Rectal smooth muscle tissue (tissue), 1 donor: ENCODE results near the gene SOAT2.

ENCODE experiments used
- H3K27ac ChIP-seq: one replicate; pipeline ENCODE4 v1.7.0; 2013; ENCODE audit warnings: low read depth, low read length, inconsistent platforms
- H3K27me3 ChIP-seq: one replicate; pipeline ENCODE4 v1.7.0; 2013; ENCODE audit warnings: low read length; ENCODE audit not compliant: control insufficient read depth, insufficient read depth
- H3K36me3 ChIP-seq: one replicate; pipeline ENCODE4 v1.7.0; 2013; ENCODE audit warnings: low read length; ENCODE audit not compliant: control insufficient read depth, insufficient read depth
- H3K4me1 ChIP-seq: one replicate; pipeline ENCODE4 v1.7.0; 2013; ENCODE audit warnings: low read length; ENCODE audit not compliant: control insufficient read depth, insufficient read depth
- H3K4me3 ChIP-seq: one replicate; pipeline ENCODE4 v1.7.0; 2013; ENCODE audit warnings: low read length
- H3K9ac ChIP-seq: one replicate; pipeline ENCODE4 v1.7.0; 2013; ENCODE audit warnings: low read length

Gene SOAT2

GRCh38 chr12:53128780-53129569 is 25.7 kb downstream of the SOAT2 start:
- H3K27me3 ChIP-seq = no peaks in the 10 kb centered on the region
- H3K27ac ChIP-seq = no peak overlapping the region

DNA sequence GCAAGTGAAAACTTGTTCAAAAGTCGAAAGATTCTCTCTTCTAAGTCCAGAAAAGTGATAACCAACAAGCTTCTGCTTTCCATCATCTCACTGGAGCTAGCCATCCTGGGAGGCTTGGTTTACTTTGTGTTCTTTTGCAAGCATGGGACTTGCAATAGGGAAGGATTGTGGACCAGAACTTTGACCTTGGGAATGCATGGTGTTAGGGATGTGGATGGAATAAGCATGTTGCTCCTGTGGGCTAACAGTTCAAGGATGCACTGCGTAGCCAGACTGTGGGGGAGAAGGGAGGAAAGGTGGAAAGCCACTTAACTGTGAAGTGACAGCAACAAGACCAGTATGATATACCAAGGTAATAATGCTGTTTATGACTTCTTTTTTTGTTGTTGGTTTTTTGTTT is 28.6 kb downstream of the SOAT2 start:
- Histone ChIP-seq H3K36me3 (no peaks in the 10 kb centered on the region), H3K4me1 (no peaks in the 10 kb centered on the region), H3K4me3 (no peak overlapping the region), H3K27me3 (no peaks in the 10 kb centered on the region), H3K9ac (no peak overlapping the region), H3K27ac (no peak overlapping the region)

More at GRCh38 chr12:53128780-53129569, 25.7 kb downstream of the SOAT2 start:
- H3K9ac ChIP-seq = no peak overlapping the region
- no peaks in the 10 kb centered on the region for H3K4me1 ChIP-seq
- no peak overlapping the region for H3K4me3 ChIP-seq
- H3K36me3 ChIP-seq = no peaks in the 10 kb centered on the region

GRCh38 chr12:53133722-53134121 is 30.4 kb downstream of the SOAT2 start:
- H3K27ac ChIP-seq = no peak overlapping the region
- H3K4me1 ChIP-seq = no peaks in the 10 kb centered on the region
- no peak overlapping the region for H3K9ac ChIP-seq
- no peak overlapping the region for H3K4me3 ChIP-seq
- H3K36me3 ChIP-seq = no peaks in the 10 kb centered on the region
- H3K27me3 ChIP-seq = no peaks in the 10 kb centered on the region

- Histone ChIP-seq H3K9ac (no peak overlapping the region), H3K36me3 (no peaks in the 10 kb centered on the region), H3K27me3 (no peaks in the 10 kb centered on the region), H3K27ac (no peak overlapping the region), H3K4me3 (no peak overlapping the region), H3K4me1 (no peaks in the 10 kb centered on the region)
Observed at GRCh38 chr12:53143355-53143754, 40.1 kb downstream of the SOAT2 start.

DNA sequence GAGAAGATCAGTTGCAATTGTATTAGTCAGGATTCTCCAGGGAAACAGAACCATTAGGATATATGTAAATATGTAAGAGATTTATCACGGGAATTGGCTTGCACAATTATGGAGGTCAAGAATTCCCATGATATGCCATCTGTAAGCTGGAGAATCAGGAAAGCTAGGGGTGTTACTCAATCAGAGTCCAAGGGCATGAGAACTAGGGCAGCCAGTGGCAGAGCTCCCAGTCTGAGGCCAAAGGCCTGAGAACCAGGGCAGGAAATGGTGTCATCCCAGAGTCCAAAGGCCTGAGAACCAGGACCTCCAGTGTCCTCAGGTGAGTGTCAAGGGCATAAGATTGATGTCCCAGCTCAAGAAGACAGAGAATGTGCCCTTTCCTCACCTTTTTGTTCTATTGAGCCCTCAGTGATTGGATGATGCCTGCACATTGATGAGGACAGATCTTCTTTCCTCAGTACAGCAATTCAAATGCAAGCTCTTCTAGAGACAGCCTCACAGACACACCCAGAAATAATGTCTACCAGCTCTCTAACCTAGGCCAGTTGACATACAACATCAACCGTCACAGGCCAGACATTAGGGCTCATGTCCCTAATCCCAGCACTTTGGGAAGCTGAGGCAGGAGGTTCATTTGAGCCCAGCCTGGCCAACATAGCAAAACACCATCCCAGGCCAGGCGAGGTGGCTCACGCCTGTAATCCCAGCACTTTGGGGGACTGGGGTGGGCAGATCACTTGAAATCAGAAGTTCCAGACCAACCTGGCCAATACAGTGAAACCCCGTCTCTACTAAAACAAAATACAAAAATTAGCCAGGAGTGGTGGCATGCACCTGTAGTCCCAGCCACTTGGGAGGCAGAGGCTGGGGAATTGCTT is 42.3 kb downstream of the SOAT2 start:
- H3K27ac ChIP-seq = no peak overlapping the region
- no peak overlapping the region for H3K4me3 ChIP-seq
- no peaks in the 10 kb centered on the region for H3K36me3 ChIP-seq
- H3K27me3 ChIP-seq = no peaks in the 10 kb centered on the region
- H3K4me1 ChIP-seq = no peaks in the 10 kb centered on the region
- H3K9ac ChIP-seq = no peak overlapping the region

DNA sequence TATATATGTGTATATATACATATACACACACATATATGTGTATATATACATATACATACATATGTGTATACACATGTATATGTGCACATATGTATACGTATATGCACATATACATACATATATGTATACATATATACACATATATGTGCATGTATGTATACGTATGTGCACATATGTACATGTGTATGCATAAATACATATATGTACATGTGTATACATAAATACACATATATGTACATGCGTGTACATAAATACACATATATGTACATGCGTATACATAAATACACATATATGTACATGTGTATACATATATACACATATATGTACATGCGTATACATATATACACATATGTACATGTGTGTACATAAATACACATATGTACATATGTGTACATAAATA is 43.9 kb downstream of the SOAT2 start:
- Histone ChIP-seq H3K27me3 (no peaks in the 10 kb centered on the region), H3K4me1 (no peaks in the 10 kb centered on the region), H3K4me3 (no peak overlapping the region), H3K9ac (no peak overlapping the region), H3K36me3 (no peaks in the 10 kb centered on the region), H3K27ac (no peak overlapping the region)

- Histone ChIP-seq H3K9ac (no peak overlapping the region), H3K27ac (no peak overlapping the region), H3K27me3 (no peaks in the 10 kb centered on the region), H3K4me3 (no peak overlapping the region), H3K4me1 (no peaks in the 10 kb centered on the region), H3K36me3 (no peaks in the 10 kb centered on the region)
Observed at GRCh38 chr12:53147653-53148052, 44.4 kb downstream of the SOAT2 start.

DNA sequence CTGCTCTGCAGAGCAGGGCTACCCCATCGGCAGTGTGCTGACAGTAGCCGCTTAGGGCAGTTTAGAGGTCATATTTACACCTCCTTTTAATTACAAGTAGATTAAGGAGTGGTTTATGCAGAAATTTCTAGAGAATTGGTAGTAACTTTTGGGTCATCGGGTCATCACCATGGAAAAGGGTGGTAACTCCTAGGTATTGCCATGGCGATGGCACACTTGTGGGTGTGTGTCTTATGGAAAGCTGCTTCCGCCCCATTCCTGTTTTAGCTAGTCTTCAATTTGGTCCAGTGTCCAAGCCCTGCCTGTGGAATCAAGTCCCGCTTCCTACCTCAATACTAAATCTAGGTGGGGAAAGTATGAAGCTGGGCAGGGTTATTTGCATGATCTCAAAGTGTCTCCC is 47.8 kb downstream of the SOAT2 start:
- no peak overlapping the region for H3K9ac ChIP-seq
- no peaks in the 10 kb centered on the region for H3K36me3 ChIP-seq
- no peak overlapping the region for H3K4me3 ChIP-seq
- no peaks in the 10 kb centered on the region for H3K4me1 ChIP-seq
- H3K27me3 ChIP-seq = no peaks in the 10 kb centered on the region
- H3K27ac ChIP-seq = no peak overlapping the region

DNA sequence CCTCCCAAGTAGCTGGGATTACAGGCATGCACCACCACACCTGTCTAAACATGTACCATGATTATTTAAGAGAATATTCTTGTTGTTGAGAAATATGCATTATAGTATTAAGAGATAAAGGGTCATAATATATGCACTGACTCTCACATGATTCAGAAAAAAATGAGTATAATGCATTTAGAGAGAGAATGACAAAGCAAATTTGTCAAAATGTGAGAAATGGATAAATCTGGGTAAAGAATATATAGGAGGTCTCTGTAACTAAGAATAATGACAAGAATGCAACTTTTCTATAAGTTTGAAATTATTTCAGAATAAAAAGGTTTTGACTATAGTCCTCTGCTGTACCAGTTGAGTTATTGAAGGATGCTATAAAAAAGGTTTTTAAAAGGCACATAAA is 49.1 kb downstream of the SOAT2 start:
- no peak overlapping the region for H3K4me3 ChIP-seq
- H3K27me3 ChIP-seq = no peaks in the 10 kb centered on the region
- no peaks in the 10 kb centered on the region for H3K36me3 ChIP-seq
- H3K9ac ChIP-seq = no peak overlapping the region
- H3K27ac ChIP-seq = no peak overlapping the region
- H3K4me1 ChIP-seq = no peaks in the 10 kb centered on the region

DNA sequence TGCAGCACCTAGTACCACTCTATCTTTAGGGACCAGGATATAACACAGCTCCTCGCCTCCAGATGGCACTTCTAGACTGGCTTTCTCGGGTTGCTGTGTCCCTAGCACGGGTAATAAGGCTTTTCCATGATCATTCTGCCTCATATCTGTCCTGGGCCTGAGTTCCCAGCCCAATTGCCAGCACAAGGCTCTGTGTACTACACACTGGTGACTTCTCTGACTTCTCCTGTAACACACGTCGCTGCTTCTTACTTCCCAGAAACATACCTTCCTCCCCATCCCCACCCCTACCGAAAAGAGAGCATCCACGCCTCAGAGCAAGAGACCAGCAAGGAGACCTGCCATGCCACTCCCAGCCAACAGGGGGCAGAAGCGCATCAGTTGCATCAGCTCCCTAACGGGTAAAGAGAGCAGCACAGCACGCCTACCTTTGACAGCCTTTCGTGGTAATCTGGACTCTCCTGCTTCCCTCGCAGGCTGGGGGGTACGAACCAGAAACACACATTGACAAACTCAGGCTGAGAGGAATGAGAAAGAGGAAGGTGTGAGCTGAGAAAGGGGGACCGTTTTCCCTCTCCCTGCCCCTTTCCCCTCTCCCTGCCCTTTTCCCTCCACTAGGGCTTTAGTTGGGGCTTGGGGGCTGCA is 56.0 kb downstream of the SOAT2 start:
- Histone ChIP-seq H3K36me3 (no peaks in the 10 kb centered on the region), H3K4me3 (peak overlapping the region; percentile 19), H3K27me3 (no peaks in the 10 kb centered on the region), H3K9ac (no peak overlapping the region), H3K4me1 (peaks cover 2% of the 10 kb centered on the region), H3K27ac (no peak overlapping the region)

DNA sequence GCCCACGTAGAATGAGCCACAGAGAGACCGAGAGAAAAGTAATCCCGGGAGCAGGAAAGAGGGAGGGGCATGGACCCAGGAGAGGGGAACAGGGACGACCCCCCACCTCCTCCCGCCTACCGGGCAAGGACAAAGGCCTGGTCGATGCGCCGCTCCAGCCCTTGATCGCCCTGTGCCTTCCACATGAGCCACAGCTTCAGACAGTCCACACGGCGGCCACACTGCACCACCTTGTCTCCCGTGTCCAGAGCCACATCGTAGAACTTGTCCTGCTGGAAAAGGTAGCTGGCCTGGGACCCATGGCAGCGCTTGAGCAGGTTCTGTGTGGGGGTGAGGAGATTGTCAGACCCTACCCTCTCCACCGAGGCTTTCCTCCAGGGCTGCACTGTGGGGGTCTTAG is 56.7 kb downstream of the SOAT2 start:
- H3K4me3 ChIP-seq = no peak overlapping the region
- H3K9ac ChIP-seq = no peak overlapping the region
- no peak overlapping the region for H3K27ac ChIP-seq
- no peaks in the 10 kb centered on the region for H3K36me3 ChIP-seq
- H3K27me3 ChIP-seq = no peaks in the 10 kb centered on the region
- peaks cover 2% of the 10 kb centered on the region for H3K4me1 ChIP-seq

DNA sequence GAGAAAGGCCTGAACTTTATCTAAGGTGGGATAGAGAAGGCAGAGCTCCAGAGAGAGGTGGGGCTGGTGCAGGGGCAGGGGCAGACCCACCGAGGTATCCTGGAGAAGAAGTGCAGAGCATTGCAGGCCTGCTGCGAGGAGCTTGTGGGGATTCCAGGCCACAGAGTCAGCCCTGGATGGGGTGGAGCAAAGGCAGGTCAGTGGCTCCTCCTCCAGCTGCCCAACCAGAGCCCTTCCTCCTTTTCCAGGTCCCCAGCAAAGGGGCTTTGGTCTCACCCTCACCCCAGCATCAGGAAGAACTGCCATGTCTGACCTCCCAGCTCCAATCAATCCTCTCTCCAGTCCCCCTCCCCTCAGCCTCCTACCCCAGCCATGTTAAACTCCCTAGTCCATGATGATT is 57.4 kb downstream of the SOAT2 start:
- Histone ChIP-seq H3K27ac (no peak overlapping the region), H3K4me1 (peaks cover 2% of the 10 kb centered on the region), H3K4me3 (no peak overlapping the region), H3K27me3 (no peaks in the 10 kb centered on the region), H3K9ac (no peak overlapping the region), H3K36me3 (no peaks in the 10 kb centered on the region)
